AG04450 (cell line): ENCODE data around the gene ZNF831. TPM values are rescaled to one million over a fixed set of nuclear protein-coding genes. Genes with fewer than 3 reads are reported as not detected.

Experiments used
- CTCF ChIA-PET: fragments of 300-600, 350-600 bp; formaldehyde crosslinking; extraction: SDS; loops from one replicate; lab custom pipeline; 2022; ENCODE audit warnings: antibody characterized with exemption, inconsistent platforms; lab: Charles Lee
- POLR2A ChIA-PET: fragments of 350-600 bp; formaldehyde crosslinking; extraction: SDS; loops from one replicate; lab custom pipeline; 2021; ENCODE audit warnings: antibody characterized with exemption, inconsistent platforms; lab: Yijun Ruan, JAX
- DNase-seq: peaks from one replicate; pipeline ENCODE4 v3.0.0-alpha.2; 2011; ENCODE audit warnings: low read depth, low spot score
- H3K27ac ChIP-seq: one replicate; pipeline ENCODE4 v1.5.1; 2012; ENCODE audit warnings: low read depth, low read length, control low read depth
- H3K27me3 ChIP-seq: one replicate; pipeline ENCODE4 v1.6.0; 2012; ENCODE audit warnings: low read length; ENCODE audit not compliant: control insufficient read depth, insufficient read depth
- H3K4me3 ChIP-seq: 2 replicates; pipeline ENCODE4 v1.5.1; 2011; ENCODE audit warnings: mild to moderate bottlenecking, low read depth, low read length, control low read depth
- H3K9me3 ChIP-seq: 2 replicates; pipeline ENCODE4 v1.5.1; 2012; ENCODE audit warnings: low read length; ENCODE audit not compliant: control insufficient read depth, insufficient read depth
- CTCF ChIP-seq: IDR thresholded peaks from 2 replicates; pipeline ENCODE4 v1.5.1; 2011; ENCODE audit warnings: low read depth, low read length, control low read depth, inconsistent platforms
- polyA plus RNA-seq: library from polyadenylated mRNA; depleted of rRNA; stranded (reverse); fragments of >200 nt; gene quantifications from 2 replicates; pipeline ENCODE4 v1.2.3, GENCODE V29; 2011

Gene ZNF831
- polyA plus RNA-seq, 1 experiment: not detected

GRCh38 chr20:59207235-59207634, 43.6 kb downstream of the ZNF831 start:
- Histone ChIP-seq H3K27ac (no peak overlapping the region), H3K4me3 (no peak overlapping the region), H3K27me3 (peaks cover 5% of the 10 kb centered on the region), H3K9me3 (no peaks in the 10 kb centered on the region)
- DNase-seq: no peak
- POLR2A ChIA-PET: no interaction called here
- no peak for TF ChIP-seq CTCF
- CTCF ChIA-PET: interaction anchor here (1.8 to 2.2 kb wide), 2 partner anchors 15 to 337 kb away, joined by 7 to 13 read pairs; no protein-coding TSS in a partner anchor

GRCh38 chr20:59207742-59208357, 44.2 kb downstream of the ZNF831 start:
- Histone ChIP-seq H3K9me3 (no peaks in the 10 kb centered on the region), H3K27me3 (peaks cover 5% of the 10 kb centered on the region), H3K4me3 (no peak overlapping the region), H3K27ac (no peak overlapping the region)
- CTCF ChIA-PET: interaction anchor here (1.8 to 2.2 kb wide), 2 partner anchors 14 to 338 kb away, joined by 7 to 13 read pairs; no protein-coding TSS in a partner anchor
- POLR2A ChIA-PET: interaction anchor here (0.5 kb wide), 1 partner anchor 15 kb away, joined by 4 read pairs; no protein-coding TSS in a partner anchor
- no peak for DNase-seq
- peak; percentile 29 for TF ChIP-seq CTCF

GRCh38 chr20:59210186-59210585, 46.6 kb downstream of the ZNF831 start:
- DNase-seq: no peak
- ChIA-PET POLR2A (no interaction called here), CTCF (interaction anchor here (0.7 kb wide), 1 partner anchor 122 kb away, joined by 3 read pairs; no protein-coding TSS in a partner anchor)
- Histone ChIP-seq H3K27me3 (peaks cover 7% of the 10 kb centered on the region), H3K4me3 (no peak overlapping the region), H3K27ac (no peak overlapping the region), H3K9me3 (no peaks in the 10 kb centered on the region)
- TF ChIP-seq CTCF: no peak

- no peak for DNase-seq
- TF ChIP-seq CTCF: no peak
- POLR2A ChIA-PET: no interaction called here
Observed at GRCh38 chr20:59211208-59211765, 47.7 kb downstream of the ZNF831 start.

GRCh38 chr20:59214073-59214472, 50.5 kb downstream of the ZNF831 start:
- DNase-seq: no peak
- no peak for TF ChIP-seq CTCF
- POLR2A ChIA-PET: no interaction called here
- Histone ChIP-seq H3K27ac (no peak overlapping the region), H3K9me3 (no peaks in the 10 kb centered on the region), H3K27me3 (peaks cover 9% of the 10 kb centered on the region), H3K4me3 (no peak overlapping the region)
- CTCF ChIA-PET: interaction anchor here (1.7 kb wide), 1 partner anchor 8 kb away, joined by 7 read pairs; no protein-coding TSS in a partner anchor

More at GRCh38 chr20:59211208-59211765, 47.7 kb downstream of the ZNF831 start:
- H3K4me3 ChIP-seq: no peak overlapping the region
- CTCF ChIA-PET: no interaction called here
- H3K27me3 ChIP-seq: peaks cover 7% of the 10 kb centered on the region
- no peaks in the 10 kb centered on the region for H3K9me3 ChIP-seq
- no peak overlapping the region for H3K27ac ChIP-seq
